Measurements from ENCODE around the gene SEC31A.
"Not testable (repeated sequence)": the region's sequence is repeated elsewhere in the genome, so short reads cannot be mapped to it uniquely, and the experiment has no call there.

The SEC31A gene

GRCh38 chr4:82833696-82834313 is 57.1 kb downstream of the SEC31A start:
- no peak overlapping the region for H2AFZ ChIP-seq (ENCODE audit: low read length, unreplicated experiment)
- peaks cover 42% of the 10 kb centered on the region for H3K36me3 ChIP-seq (ENCODE audit: insufficient read depth, low read length)
- H3K27me3 ChIP-seq (ENCODE audit: insufficient read depth, low read length), result no peaks in the 10 kb centered on the region
- peaks cover 13% of the 10 kb centered on the region for H3K4me1 ChIP-seq (ENCODE audit: control insufficient read depth, insufficient read depth, low read length, unreplicated experiment)
- no peak overlapping the region for H3K4me3 ChIP-seq (ENCODE audit: low read depth, low read length)
- H3K79me2 ChIP-seq (ENCODE audit: control insufficient read depth, insufficient read depth, low read length, unreplicated experiment), result peaks cover 10% of the 10 kb centered on the region
- H3K27ac ChIP-seq (ENCODE audit: low read depth, low read length), result peak overlapping the region; percentile 41; the same call in 1 of the 2 replicates

GRCh38 chr4:82833060-82833459 is 57.9 kb downstream of the SEC31A start:
- Histone ChIP-seq H3K4me1 (ENCODE audit: control insufficient read depth, insufficient read depth, low read length, unreplicated experiment) (peaks cover 13% of the 10 kb centered on the region), H3K36me3 (ENCODE audit: insufficient read depth, low read length) (peaks cover 44% of the 10 kb centered on the region), H3K79me2 (ENCODE audit: control insufficient read depth, insufficient read depth, low read length, unreplicated experiment) (peaks cover 10% of the 10 kb centered on the region)
- not testable (repeated sequence) for H3K27me3 ChIP-seq (ENCODE audit: insufficient read depth, low read length); H2AFZ ChIP-seq (ENCODE audit: low read length, unreplicated experiment); H3K4me3 ChIP-seq (ENCODE audit: low read depth, low read length); H3K27ac ChIP-seq (ENCODE audit: low read depth, low read length)

DNA sequence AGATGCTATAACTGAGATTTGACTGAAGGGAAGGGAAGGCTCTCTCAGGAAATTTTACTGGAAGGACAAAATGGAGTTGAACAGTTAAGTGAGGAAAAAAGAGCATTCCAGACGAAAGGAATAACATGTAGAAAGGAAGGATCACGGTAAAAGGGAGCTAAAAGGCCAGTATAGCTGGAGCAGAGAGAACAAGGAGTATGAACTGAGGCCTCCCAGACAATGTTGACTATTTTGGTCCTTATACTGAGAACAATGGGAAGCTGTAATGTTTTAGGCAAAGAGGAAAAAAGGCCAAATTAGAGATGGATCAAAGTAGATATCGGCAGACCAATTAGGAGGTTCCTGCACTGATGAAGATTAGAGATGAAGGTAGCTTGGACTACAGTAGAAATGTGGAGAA is 65.5 kb downstream of the SEC31A start:
- H3K4me1 ChIP-seq (ENCODE audit: control insufficient read depth, insufficient read depth, low read length, unreplicated experiment), result peaks cover 9% of the 10 kb centered on the region
- H3K27ac ChIP-seq (ENCODE audit: low read depth, low read length), result no peak overlapping the region
- H3K79me2 ChIP-seq (ENCODE audit: control insufficient read depth, insufficient read depth, low read length, unreplicated experiment), result no peaks in the 10 kb centered on the region
- H3K36me3 ChIP-seq (ENCODE audit: insufficient read depth, low read length), result peaks cover 64% of the 10 kb centered on the region
- H2AFZ ChIP-seq (ENCODE audit: low read length, unreplicated experiment), result no peak overlapping the region
- no peak overlapping the region for H3K4me3 ChIP-seq (ENCODE audit: low read depth, low read length)
- H3K27me3 ChIP-seq (ENCODE audit: insufficient read depth, low read length), result no peaks in the 10 kb centered on the region

- Histone ChIP-seq H2AFZ (ENCODE audit: low read length, unreplicated experiment) (no peak overlapping the region), H3K4me3 (ENCODE audit: low read depth, low read length) (no peak overlapping the region), H3K27ac (ENCODE audit: low read depth, low read length) (peak overlapping the region; percentile 52), H3K79me2 (ENCODE audit: control insufficient read depth, insufficient read depth, low read length, unreplicated experiment) (no peaks in the 10 kb centered on the region), H3K27me3 (ENCODE audit: insufficient read depth, low read length) (no peaks in the 10 kb centered on the region), H3K36me3 (ENCODE audit: insufficient read depth, low read length) (peaks cover 66% of the 10 kb centered on the region), H3K4me1 (ENCODE audit: control insufficient read depth, insufficient read depth, low read length, unreplicated experiment) (peaks cover 9% of the 10 kb centered on the region)
These were observed 67.9 kb downstream of the SEC31A start for GRCh38 chr4:82823062-82823461.

- Histone ChIP-seq H3K27ac (ENCODE audit: low read depth, low read length) (no peak overlapping the region), H3K79me2 (ENCODE audit: control insufficient read depth, insufficient read depth, low read length, unreplicated experiment) (no peaks in the 10 kb centered on the region), H3K4me1 (ENCODE audit: control insufficient read depth, insufficient read depth, low read length, unreplicated experiment) (peaks cover 9% of the 10 kb centered on the region), H3K4me3 (ENCODE audit: low read depth, low read length) (no peak overlapping the region), H3K36me3 (ENCODE audit: insufficient read depth, low read length) (peaks cover 50% of the 10 kb centered on the region), H3K27me3 (ENCODE audit: insufficient read depth, low read length) (no peaks in the 10 kb centered on the region), H2AFZ (ENCODE audit: low read length, unreplicated experiment) (no peak overlapping the region)
These were observed 70.3 kb downstream of the SEC31A start for GRCh38 chr4:82820689-82821088.

DNA sequence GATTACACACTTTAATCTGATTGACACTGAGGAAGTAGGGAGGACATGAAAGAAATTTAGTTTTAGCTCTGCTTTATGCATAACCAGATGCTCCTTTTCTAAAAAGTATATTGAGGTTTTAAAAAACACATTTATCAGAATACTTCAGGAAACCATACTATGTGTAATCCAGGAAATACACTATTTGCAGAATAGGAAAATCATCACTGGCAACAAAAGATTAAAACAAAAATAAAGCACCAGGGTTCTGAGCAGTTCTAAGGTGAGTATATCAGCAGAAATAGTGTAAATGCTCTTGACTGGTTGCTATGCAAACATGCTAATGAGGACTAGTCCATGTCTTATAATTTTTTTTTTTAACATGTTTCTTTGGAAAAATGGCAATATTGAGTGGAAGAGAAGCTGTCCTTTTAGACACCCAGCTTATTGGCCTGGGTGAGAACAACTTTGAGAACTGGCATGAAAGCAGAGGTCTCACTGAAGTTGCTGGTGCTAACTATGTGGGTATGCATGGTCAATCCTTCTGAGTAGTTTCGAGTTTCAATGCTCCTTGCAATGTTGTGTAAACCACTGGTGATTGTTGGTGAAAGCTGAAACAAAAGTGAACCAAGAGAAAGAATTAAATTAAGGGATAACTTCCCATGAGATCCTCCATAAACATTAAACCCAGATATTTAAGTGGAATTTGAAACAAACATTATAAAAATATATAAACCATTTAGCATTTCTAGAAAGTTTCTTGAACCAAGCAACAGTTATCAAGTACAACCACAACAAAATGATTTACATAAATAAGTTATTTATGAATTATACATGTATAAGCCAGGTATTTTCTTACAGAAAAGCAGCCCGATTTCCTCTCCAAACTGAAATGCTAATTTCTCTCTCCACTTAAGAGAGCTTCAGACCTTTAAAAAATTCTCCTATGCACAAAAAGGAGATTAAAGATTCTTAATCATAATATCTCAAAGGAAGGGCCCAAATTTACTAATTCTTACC is 72.0 kb downstream of the SEC31A start:
- H3K36me3 ChIP-seq (ENCODE audit: insufficient read depth, low read length), result peaks cover 37% of the 10 kb centered on the region
- H3K4me3 ChIP-seq (ENCODE audit: low read depth, low read length), result no peak overlapping the region
- peaks cover 9% of the 10 kb centered on the region for H3K4me1 ChIP-seq (ENCODE audit: control insufficient read depth, insufficient read depth, low read length, unreplicated experiment)
- no peaks in the 10 kb centered on the region for H3K27me3 ChIP-seq (ENCODE audit: insufficient read depth, low read length)
- no peak overlapping the region for H2AFZ ChIP-seq (ENCODE audit: low read length, unreplicated experiment)
- H3K79me2 ChIP-seq (ENCODE audit: control insufficient read depth, insufficient read depth, low read length, unreplicated experiment), result no peaks in the 10 kb centered on the region
- no peak overlapping the region for H3K27ac ChIP-seq (ENCODE audit: low read depth, low read length)

- H3K27me3 ChIP-seq (ENCODE audit: insufficient read depth, low read length); H2AFZ ChIP-seq (ENCODE audit: low read length, unreplicated experiment); H3K27ac ChIP-seq (ENCODE audit: low read depth, low read length); H3K79me2 ChIP-seq (ENCODE audit: control insufficient read depth, insufficient read depth, low read length, unreplicated experiment); H3K4me1 ChIP-seq (ENCODE audit: control insufficient read depth, insufficient read depth, low read length, unreplicated experiment); H3K4me3 ChIP-seq (ENCODE audit: low read depth, low read length): not testable (repeated sequence)
- H3K36me3 ChIP-seq (ENCODE audit: insufficient read depth, low read length), result peaks cover 24% of the 10 kb centered on the region
These were observed 74.1 kb downstream of the SEC31A start for GRCh38 chr4:82816874-82817273.

GRCh38 chr4:82814034-82814433 is 76.9 kb downstream of the SEC31A start:
- Histone ChIP-seq H3K27me3 (ENCODE audit: insufficient read depth, low read length) (no peaks in the 10 kb centered on the region), H3K36me3 (ENCODE audit: insufficient read depth, low read length) (peaks cover 11% of the 10 kb centered on the region), H2AFZ (ENCODE audit: low read length, unreplicated experiment) (no peak overlapping the region), H3K27ac (ENCODE audit: low read depth, low read length) (no peak overlapping the region), H3K4me1 (ENCODE audit: control insufficient read depth, insufficient read depth, low read length, unreplicated experiment) (no peaks in the 10 kb centered on the region), H3K4me3 (ENCODE audit: low read depth, low read length) (no peak overlapping the region), H3K79me2 (ENCODE audit: control insufficient read depth, insufficient read depth, low read length, unreplicated experiment) (no peaks in the 10 kb centered on the region)

DNA sequence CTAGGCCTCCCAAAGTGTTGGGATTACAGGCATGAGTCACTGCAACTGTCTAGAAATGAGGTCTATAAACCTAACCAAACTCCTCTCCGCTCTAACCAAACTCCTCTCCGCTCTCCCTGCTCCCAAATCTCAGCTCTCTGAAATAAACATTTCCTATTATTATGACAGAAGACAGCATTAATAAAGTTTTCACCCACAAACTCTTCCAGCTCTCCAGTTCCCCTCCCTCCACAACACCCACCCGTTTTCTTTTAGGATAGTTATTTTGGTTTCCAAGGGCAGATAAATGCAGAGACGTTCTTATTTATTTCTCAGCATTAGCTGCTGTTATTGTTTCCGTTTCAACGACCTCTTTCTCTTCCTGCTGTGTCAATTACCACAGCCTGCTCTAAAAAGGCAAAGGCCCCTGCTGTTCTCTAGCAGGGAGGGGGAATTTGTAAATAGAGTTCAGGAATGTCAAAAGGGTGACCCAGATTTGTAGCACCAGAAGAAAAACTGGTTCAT is 79.1 kb downstream of the SEC31A start:
- Histone ChIP-seq H3K79me2 (ENCODE audit: control insufficient read depth, insufficient read depth, low read length, unreplicated experiment) (no peaks in the 10 kb centered on the region), H3K27me3 (ENCODE audit: insufficient read depth, low read length) (no peaks in the 10 kb centered on the region), H3K36me3 (ENCODE audit: insufficient read depth, low read length) (no peaks in the 10 kb centered on the region), H3K4me1 (ENCODE audit: control insufficient read depth, insufficient read depth, low read length, unreplicated experiment) (no peaks in the 10 kb centered on the region), H3K4me3 (ENCODE audit: low read depth, low read length) (no peak overlapping the region), H2AFZ (ENCODE audit: low read length, unreplicated experiment) (no peak overlapping the region), H3K27ac (ENCODE audit: low read depth, low read length) (no peak overlapping the region)

GRCh38 chr4:82811392-82811791 is 79.6 kb downstream of the SEC31A start:
- H3K4me3 ChIP-seq (ENCODE audit: low read depth, low read length), result no peak overlapping the region
- no peaks in the 10 kb centered on the region for H3K36me3 ChIP-seq (ENCODE audit: insufficient read depth, low read length)
- no peak overlapping the region for H2AFZ ChIP-seq (ENCODE audit: low read length, unreplicated experiment)
- no peaks in the 10 kb centered on the region for H3K4me1 ChIP-seq (ENCODE audit: control insufficient read depth, insufficient read depth, low read length, unreplicated experiment)
- no peak overlapping the region for H3K27ac ChIP-seq (ENCODE audit: low read depth, low read length)
- H3K79me2 ChIP-seq (ENCODE audit: control insufficient read depth, insufficient read depth, low read length, unreplicated experiment), result no peaks in the 10 kb centered on the region
- H3K27me3 ChIP-seq (ENCODE audit: insufficient read depth, low read length), result no peaks in the 10 kb centered on the region
